HUES6 (cell line): ENCODE data around the gene DGKD.

Source experiments
- H3K27ac ChIP-seq: 2 replicates; pipeline ENCODE4 v1.7.0; 2013; ENCODE audit warnings: low read depth, mild to moderate bottlenecking, low read length, inconsistent platforms
- H3K27me3 ChIP-seq: 2 replicates; pipeline ENCODE4 v1.6.1; 2013; ENCODE audit warnings: low read length; ENCODE audit not compliant: control insufficient read depth, insufficient read depth
- H3K36me3 ChIP-seq: 2 replicates; pipeline ENCODE4 v1.6.1; 2013; ENCODE audit warnings: low read length; ENCODE audit not compliant: control insufficient read depth, insufficient read depth
- H3K4me1 ChIP-seq: 2 replicates; pipeline ENCODE4 v1.6.1; 2013; ENCODE audit warnings: low read length; ENCODE audit not compliant: control insufficient read depth, insufficient read depth
- H3K4me3 ChIP-seq: 2 replicates; pipeline ENCODE4 v1.5.1; 2013; ENCODE audit warnings: low read depth, low read length
- H3K9ac ChIP-seq: one replicate; pipeline ENCODE4 v1.6.1; 2013; ENCODE audit warnings: mild to moderate bottlenecking, low read length
- H3K9me3 ChIP-seq: 2 replicates; pipeline ENCODE4 v1.6.1; 2013; ENCODE audit warnings: low read depth, low read length; ENCODE audit not compliant: control insufficient read depth, insufficient read depth

The DGKD gene

DNA sequence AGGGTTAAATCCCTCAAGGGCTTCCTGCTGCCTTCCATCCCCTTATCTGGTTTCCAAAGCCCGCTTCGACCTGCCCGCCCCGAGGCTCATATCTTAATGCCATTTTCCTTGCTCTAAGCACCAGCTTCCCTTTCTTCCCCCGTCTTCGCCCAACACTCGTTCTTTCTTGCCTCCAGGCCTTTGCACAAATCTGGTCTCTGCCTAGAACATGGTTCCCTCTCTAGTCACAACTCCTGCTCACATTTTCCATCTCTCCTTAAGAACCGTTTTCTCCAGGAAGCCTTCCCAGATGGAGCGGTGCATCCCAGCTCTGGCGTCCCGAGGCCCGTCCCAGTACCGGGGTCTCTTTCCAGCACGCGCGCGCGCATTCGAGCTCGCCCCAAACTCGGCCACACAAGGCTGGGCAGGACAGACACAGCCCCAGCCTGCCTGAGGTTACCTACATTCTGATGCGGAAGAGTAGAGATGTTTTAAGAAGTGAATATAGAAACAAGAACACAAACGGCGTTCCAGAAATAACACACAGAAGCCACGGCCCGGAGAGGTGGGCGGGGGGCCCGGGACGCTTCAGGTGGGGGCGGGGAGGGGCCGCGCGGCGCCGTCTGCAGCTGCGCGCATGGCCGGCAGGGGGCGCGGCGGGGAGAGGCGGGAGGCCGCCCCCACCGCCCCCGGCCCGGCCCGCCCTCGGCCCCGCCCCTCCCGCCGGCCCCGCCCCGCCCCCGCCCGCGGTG is at the start of gene DGKD:
Gene DGKD, plus strand, starts transcription at position 726 of the 731 bp plus-strand sequence. CDS start 25 bp downstream, outside the sequence.
- Histone ChIP-seq H3K27me3 (peaks cover 16% of the 10 kb centered on the region), H3K4me3 (peak within 1 kb of the TSS; percentile 88), H3K4me1 (peaks cover 19% of the 10 kb centered on the region; the same call in 1 of the 2 replicates), H3K9me3 (peaks cover 5% of the 10 kb centered on the region; the same call in 1 of the 2 replicates), H3K36me3 (no peaks in the 10 kb centered on the region), H3K9ac (peak within 1 kb of the TSS; percentile 75), H3K27ac (no peak within 1 kb of the TSS)

DNA sequence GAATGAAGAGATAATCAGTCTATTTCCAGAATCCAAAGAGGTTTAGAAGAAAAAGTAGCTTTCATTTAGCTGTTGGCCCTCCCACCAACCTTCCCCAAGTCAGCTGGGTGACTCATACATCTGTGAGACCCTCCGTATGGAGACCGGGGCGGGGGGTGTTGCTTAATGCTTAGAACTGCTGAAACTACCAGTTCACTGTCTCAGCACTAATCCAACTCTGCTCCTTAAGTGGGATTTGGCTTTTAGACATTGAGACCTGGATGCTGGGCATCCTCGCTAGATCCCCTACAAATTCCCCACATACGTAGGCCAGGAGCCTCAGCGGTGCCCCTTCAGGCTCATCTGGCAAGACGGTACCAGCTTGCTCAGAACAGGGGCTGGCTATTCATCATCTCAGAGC is 46.7 kb upstream of the DGKD start, which contains the start of gene SAG:
Gene SAG, plus strand, starts transcription at position 252 of the 400 bp plus-strand sequence. CDS start 1,374 bp downstream, outside the sequence.
- H3K9me3 ChIP-seq: peaks cover 3% of the 10 kb centered on the region; the same call in 1 of the 2 replicates
- H3K4me1 ChIP-seq: no peaks in the 10 kb centered on the region
- no peaks in the 10 kb centered on the region for H3K27me3 ChIP-seq
- H3K27ac ChIP-seq: no peak within 1 kb of the TSS
- H3K4me3 ChIP-seq: no peak within 1 kb of the TSS
- H3K9ac ChIP-seq: no peak within 1 kb of the TSS
- H3K36me3 ChIP-seq: no peaks in the 10 kb centered on the region

DNA sequence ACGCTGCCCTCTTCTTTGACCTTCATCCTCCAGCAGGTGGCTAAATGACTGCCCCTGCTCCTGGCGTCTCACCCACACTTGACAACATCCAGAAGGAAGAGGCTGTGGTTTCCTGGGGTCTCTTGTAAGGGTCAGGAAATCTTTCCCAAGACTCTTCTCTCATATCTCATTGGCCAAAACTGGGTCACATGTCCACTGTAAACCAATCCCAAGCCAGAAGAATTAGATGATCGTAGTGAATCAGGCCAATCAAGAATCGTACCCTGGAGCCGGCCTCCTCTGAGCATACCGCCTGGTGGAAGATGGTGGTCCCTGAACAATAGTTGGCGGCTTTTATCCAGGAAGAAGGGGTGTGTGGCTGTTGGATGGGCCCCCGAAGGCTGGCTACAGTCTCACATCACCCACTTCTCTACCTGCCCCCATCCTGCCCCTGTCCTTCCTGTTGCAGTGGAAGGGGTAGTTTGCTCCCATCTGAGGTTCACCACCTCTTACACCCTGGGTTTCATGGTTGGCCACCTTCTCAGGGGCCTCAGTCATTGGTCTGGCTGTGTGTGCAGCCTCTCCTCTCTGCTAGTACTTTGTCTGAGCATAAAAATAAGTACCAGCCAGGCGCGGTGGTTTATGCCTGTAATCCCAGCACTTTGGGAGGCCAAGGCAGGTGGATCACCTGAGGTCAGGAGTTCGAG is 42.9 kb upstream of the DGKD start:
- Histone ChIP-seq H3K4me3 (no peak overlapping the region), H3K27ac (no peak overlapping the region), H3K9ac (no peak overlapping the region), H3K27me3 (no peaks in the 10 kb centered on the region), H3K4me1 (no peaks in the 10 kb centered on the region), H3K36me3 (no peaks in the 10 kb centered on the region), H3K9me3 (no peaks in the 10 kb centered on the region)

DNA sequence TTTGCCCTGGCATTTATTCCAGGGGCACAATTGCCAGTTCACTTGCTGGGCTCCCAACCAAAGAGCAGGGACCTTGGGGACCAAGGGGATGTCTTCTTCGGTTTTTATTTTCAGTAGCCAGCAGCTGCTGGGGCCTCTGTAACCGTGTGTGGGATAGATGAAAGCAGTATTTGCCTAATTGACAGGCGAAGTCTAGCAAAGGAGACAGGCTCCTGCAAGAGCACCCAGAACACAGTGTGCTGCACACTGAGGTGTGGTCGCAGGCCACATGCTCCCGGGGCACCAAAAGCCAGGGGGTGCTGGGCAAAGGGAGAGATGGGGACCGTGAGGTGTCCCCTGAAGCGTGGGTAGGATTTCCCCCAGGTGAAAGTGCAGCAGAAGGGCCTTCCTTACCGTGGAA is 41.4 kb upstream of the DGKD start:
- H3K9me3 ChIP-seq: no peaks in the 10 kb centered on the region
- no peaks in the 10 kb centered on the region for H3K36me3 ChIP-seq
- no peak overlapping the region for H3K4me3 ChIP-seq
- H3K27me3 ChIP-seq: no peaks in the 10 kb centered on the region
- no peak overlapping the region for H3K27ac ChIP-seq
- no peak overlapping the region for H3K9ac ChIP-seq
- H3K4me1 ChIP-seq: no peaks in the 10 kb centered on the region

DNA sequence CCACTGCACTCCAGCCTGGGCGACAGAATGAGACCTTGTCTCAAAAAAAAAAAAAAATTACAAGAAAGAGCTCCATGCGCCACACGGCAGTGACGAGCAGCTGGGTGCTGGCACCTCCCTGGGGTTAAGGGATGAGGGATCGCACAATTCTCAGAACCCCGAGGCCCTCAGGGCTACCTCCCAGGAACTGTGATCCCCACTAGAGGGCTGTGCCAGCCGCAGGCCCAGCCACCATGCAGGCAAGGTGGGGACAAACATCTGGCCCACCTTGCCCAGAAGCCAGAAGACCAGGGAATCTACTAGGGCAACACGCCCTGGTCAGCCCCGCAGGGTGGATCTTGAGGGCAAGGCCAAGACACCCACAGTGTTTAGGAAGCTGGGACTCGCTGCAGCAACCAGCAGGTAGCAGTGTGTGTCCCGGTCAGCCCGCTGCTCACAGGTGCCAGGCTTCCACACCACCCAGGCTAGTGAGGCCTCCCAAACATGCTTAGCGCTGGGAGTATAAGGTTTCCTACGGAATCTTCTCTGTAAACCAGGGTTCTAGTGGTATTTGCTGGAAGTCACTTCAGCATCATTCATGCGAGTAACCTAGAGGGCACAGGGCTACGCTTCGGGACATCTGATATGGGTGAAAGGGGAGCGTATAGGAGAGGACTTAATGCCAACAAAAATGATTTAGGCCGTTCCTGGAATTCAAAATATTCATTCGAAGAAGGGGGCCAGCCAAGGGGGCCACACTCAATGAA is 39.9 kb upstream of the DGKD start:
- no peaks in the 10 kb centered on the region for H3K27me3 ChIP-seq
- no peak overlapping the region for H3K9ac ChIP-seq
- no peak overlapping the region for H3K27ac ChIP-seq
- H3K36me3 ChIP-seq: no peaks in the 10 kb centered on the region
- H3K9me3 ChIP-seq: no peaks in the 10 kb centered on the region
- no peaks in the 10 kb centered on the region for H3K4me1 ChIP-seq
- no peak overlapping the region for H3K4me3 ChIP-seq

- Histone ChIP-seq H3K4me1 (no peaks in the 10 kb centered on the region), H3K27ac (no peak overlapping the region), H3K36me3 (no peaks in the 10 kb centered on the region), H3K4me3 (no peak overlapping the region), H3K9me3 (no peaks in the 10 kb centered on the region), H3K27me3 (0 out of 2 replicates have a peak, but pooled peaks cover 4% of the 10 kb centered on the region), H3K9ac (no peak overlapping the region)
These were observed 36.9 kb upstream of the DGKD start for GRCh38 chr2:233317196-233317943.

GRCh38 chr2:233319256-233319655 is 35.0 kb upstream of the DGKD start:
- Histone ChIP-seq H3K27me3 (0 out of 2 replicates have a peak, but pooled peaks cover 4% of the 10 kb centered on the region), H3K36me3 (no peaks in the 10 kb centered on the region), H3K9me3 (no peaks in the 10 kb centered on the region), H3K4me1 (no peaks in the 10 kb centered on the region), H3K27ac (no peak overlapping the region), H3K4me3 (no peak overlapping the region), H3K9ac (no peak overlapping the region)

DNA sequence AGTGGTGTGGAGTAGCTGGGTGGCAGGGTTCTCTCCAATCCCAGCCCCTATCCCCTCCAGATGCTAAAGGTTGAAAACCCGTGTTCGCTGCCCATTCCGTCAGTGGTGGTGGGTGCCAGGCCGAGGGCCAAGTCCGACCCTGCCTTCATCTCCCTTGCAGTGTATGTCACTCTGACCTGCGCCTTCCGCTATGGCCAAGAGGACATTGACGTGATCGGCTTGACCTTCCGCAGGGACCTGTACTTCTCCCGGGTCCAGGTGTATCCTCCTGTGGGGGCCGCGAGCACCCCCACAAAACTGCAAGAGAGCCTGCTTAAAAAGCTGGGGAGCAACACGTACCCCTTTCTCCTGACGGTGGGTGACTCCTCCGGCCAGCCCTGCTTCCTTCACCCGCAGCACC is 33.8 kb upstream of the DGKD start:
- Histone ChIP-seq H3K27me3 (0 out of 2 replicates have a peak, but pooled peaks cover 4% of the 10 kb centered on the region), H3K4me1 (no peaks in the 10 kb centered on the region), H3K9me3 (no peaks in the 10 kb centered on the region), H3K27ac (no peak overlapping the region), H3K9ac (no peak overlapping the region), H3K36me3 (no peaks in the 10 kb centered on the region), H3K4me3 (no peak overlapping the region)

- Histone ChIP-seq H3K36me3 (no peaks in the 10 kb centered on the region), H3K27me3 (0 out of 2 replicates have a peak, but pooled peaks cover 4% of the 10 kb centered on the region), H3K9me3 (no peaks in the 10 kb centered on the region), H3K27ac (no peak overlapping the region), H3K9ac (no peak overlapping the region), H3K4me1 (no peaks in the 10 kb centered on the region), H3K4me3 (no peak overlapping the region)
These were observed 33.1 kb upstream of the DGKD start for GRCh38 chr2:233321166-233321565.

- Histone ChIP-seq H3K4me1 (peaks cover 4% of the 10 kb centered on the region; the same call in 1 of the 2 replicates), H3K27me3 (peaks cover 14% of the 10 kb centered on the region), H3K9ac (no peak overlapping the region)
These were observed 30.4 kb upstream of the DGKD start for GRCh38 chr2:233323851-233324250.

More at GRCh38 chr2:233323851-233324250, 30.4 kb upstream of the DGKD start:
- no peak overlapping the region for H3K4me3 ChIP-seq
- H3K9me3 ChIP-seq: no peaks in the 10 kb centered on the region
- H3K27ac ChIP-seq: no peak overlapping the region
- H3K36me3 ChIP-seq: no peaks in the 10 kb centered on the region
